Measurements from ENCODE around the gene CA4.

The CA4 gene

DNA sequence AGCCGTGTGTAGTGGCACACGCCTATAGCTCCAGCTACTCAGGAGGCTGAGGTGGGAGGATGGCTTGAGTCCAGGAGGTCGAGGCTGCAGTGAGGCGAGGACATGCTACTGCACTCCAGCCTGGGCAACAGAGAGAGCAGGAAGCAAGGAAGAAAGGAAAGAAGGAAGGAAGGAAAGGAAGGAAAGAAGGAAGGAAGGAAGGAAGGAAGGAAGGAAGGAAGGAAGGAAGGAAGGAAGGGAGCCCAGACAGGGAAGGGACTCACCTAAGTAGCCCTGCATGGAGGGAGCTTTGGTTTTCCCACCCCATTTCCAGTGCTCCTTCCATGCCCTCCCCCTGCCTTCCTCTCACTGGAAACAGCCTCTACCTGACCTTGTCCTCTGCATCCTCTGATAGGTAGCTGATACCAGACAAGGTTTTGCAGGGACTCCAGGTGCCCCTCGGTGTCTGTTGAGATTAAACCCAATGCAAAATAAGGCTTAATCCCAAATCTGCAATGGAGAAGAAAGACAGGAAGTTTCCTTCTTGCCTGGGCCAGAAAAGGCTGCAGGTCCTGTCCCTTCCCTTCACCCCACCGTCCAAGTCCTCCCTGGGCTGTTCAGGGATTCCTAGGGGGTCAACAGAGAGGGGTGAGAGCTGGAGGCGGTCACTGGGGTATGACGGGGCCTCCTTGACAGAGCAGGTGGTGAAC, 21.5 kb upstream of the CA4 start:
- no peak for DNase-seq (ENCODE audit: low spot score)
- in situ Hi-C loops (cut with MboI; ENCODE audit: low sequenced_read_pairs, unreplicated experiment) = loop anchor here (25.0 kb wide), 2 partner anchors 284 to 509 kb away; partner anchors contain the start of gene CHCT1
- TF ChIP-seq, protein P1, sequence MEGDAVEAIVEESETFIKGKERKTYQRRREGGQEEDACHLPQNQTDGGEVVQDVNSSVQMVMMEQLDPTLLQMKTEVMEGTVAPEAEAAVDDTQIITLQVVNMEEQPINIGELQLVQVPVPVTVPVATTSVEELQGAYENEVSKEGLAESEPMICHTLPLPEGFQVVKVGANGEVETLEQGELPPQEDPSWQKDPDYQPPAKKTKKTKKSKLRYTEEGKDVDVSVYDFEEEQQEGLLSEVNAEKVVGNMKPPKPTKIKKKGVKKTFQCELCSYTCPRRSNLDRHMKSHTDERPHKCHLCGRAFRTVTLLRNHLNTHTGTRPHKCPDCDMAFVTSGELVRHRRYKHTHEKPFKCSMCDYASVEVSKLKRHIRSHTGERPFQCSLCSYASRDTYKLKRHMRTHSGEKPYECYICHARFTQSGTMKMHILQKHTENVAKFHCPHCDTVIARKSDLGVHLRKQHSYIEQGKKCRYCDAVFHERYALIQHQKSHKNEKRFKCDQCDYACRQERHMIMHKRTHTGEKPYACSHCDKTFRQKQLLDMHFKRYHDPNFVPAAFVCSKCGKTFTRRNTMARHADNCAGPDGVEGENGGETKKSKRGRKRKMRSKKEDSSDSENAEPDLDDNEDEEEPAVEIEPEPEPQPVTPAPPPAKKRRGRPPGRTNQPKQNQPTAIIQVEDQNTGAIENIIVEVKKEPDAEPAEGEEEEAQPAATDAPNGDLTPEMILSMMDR (IDR thresholded peaks at IDR 0.05; ENCODE audit: borderline replicate concordance, control extremely low read depth, extremely low read depth, insufficient read depth, missing control alignments) = no peak

DNA sequence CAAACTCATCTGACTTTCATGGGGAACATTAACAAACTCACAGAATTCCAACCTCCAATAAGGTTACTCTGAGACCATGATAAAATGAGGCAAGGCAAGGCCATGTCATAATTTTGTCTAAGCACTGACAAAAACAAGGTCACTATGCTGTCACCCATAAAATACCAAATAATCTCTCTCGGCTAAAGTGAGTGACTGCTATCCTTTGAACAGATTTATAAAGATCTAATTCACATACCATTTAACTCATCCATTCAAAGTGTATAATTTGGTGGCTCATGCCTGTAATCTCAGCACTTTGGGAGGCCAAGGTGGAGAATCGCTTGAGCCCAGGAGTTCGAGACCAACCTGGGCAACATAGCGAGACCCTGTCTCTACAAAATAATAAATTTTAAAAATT, 20.6 kb upstream of the CA4 start:
- no peak for DNase-seq (ENCODE audit: low spot score)
- TF ChIP-seq, protein P1 (IDR thresholded peaks at IDR 0.05; ENCODE audit: borderline replicate concordance, control extremely low read depth, extremely low read depth, insufficient read depth, missing control alignments) = no peak
- in situ Hi-C loops (cut with MboI; ENCODE audit: low sequenced_read_pairs, unreplicated experiment) = loop anchor here (25.0 kb wide), 2 partner anchors 283 to 508 kb away; partner anchors contain the start of gene CHCT1

DNA sequence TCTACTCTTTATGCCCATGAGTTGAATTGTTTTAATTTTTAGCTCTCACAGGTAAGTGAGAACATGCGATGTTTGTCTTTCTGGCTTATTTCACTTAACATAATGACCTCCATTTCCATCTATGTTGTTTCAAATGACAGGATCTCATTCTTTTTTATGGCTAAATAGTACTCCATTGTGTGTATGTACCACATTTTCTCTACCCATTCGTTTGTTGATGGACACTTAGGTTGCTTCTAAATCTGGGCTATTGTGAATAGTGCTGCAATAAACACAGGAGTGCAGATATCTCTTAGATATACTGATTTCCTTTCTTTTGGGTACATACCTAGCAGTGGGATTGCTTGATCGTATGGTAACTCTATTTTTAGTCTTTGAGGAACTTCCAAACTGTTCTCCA, 19.3 kb upstream of the CA4 start:
- DNase-seq (ENCODE audit: low spot score) = no peak
- TF ChIP-seq, protein P1 (IDR thresholded peaks at IDR 0.05; ENCODE audit: borderline replicate concordance, control extremely low read depth, extremely low read depth, insufficient read depth, missing control alignments) = no peak
- in situ Hi-C loops (cut with MboI; ENCODE audit: low sequenced_read_pairs, unreplicated experiment) = loop anchor here (25.0 kb wide), 2 partner anchors 282 to 507 kb away; partner anchors contain the start of gene CHCT1

DNA sequence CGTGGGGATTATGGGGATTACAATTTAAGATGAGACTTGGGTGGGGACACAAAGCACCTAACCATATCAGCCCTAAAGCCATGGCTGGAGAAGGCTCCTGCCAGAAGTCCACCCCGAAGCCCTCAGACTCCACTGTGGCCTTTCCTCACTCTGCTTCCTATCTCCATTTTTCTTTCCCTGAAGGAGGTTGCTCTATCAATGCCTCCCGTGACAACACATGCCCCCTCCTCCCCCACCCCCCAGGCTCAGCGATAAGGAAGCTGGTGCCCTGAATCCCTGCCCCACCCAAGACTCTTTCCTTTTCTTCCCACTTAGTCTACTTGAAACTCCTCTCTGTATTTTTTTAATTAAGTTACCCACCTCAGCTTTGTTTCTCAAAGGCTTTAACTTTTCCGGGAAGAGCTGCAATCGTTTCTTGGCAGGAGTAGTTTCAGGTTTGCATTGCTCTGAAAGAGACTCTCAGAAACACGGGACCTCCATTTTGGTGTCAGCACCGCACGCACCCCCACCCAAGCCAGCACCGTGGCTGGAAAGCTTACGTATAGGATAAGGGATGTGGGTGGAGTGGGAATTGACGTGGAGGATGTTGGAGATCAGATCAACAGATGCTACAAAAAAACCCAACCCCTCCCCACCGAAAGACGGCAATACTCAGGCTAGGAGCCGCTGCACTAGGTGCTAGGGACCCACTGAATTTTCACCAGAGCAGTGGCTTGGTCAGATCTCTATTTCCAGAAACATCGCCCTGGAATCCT, 15.2 kb upstream of the CA4 start:
- no peak for DNase-seq (ENCODE audit: low spot score)
- in situ Hi-C loops (cut with MboI; ENCODE audit: low sequenced_read_pairs, unreplicated experiment) = loop anchor here (25.0 kb wide), 2 partner anchors 278 to 503 kb away; partner anchors contain the start of gene CHCT1
- TF ChIP-seq, protein P1 (IDR thresholded peaks at IDR 0.05; ENCODE audit: borderline replicate concordance, control extremely low read depth, extremely low read depth, insufficient read depth, missing control alignments) = no peak

DNA sequence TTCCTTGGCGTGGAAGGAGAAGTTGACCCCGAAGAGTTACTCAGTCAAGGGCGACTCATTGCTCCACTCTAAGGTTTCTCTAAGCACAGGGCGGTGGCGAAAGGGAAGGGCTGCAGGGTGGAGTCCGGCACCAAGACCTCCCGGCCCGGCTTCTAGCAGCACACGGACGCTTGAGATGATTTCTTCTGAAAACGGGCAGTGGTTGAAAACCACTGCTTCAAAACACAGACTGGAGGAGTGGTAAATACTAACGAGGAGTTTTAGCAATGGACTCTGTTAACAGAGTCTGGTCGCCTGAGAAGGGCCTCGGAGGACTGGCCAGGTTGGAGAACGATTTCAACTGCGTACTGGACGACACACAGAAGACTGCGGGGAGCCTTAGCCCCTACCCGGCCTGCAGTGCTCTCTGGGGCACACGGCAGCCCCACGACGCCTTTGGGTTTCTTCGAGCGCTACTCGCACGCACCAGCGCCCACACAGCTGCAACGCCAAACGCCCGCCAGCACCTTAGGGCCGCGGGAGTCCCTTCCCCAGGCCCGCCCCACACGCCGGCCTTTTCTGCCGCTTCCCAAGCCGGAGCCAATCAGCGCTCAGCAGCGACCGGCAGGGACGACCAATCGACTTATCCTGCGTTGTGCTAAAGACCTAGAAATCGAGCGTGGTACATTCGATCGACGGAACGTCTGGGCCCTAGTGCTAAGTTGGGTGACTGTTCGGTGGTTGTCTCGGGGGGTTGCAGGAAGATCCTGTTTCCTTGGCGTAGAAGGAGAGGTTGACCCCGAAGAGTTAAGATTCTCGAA, 14.4 kb upstream of the CA4 start:
- TF ChIP-seq, protein P1 (IDR thresholded peaks at IDR 0.05; ENCODE audit: borderline replicate concordance, control extremely low read depth, extremely low read depth, insufficient read depth, missing control alignments) = no peak
- in situ Hi-C loops (cut with MboI; ENCODE audit: low sequenced_read_pairs, unreplicated experiment) = loop anchor here (25.0 kb wide), 2 partner anchors 277 to 502 kb away; partner anchors contain the start of gene CHCT1
- DNase-seq (ENCODE audit: low spot score) = peak; percentile 94

Data from GM13976 (cell line).